DMS53 (cell line): ENCODE data around the gene TEX44.
"Not testable (repeated sequence)": the region's sequence is repeated elsewhere in the genome, so short reads cannot be mapped to it uniquely, and the experiment has no call there.

Experiments used
- DNase-seq: peaks from one replicate; lab custom pipeline; 2025; lab: John Stamatoyannopoulos, UW

Gene TEX44

DNA sequence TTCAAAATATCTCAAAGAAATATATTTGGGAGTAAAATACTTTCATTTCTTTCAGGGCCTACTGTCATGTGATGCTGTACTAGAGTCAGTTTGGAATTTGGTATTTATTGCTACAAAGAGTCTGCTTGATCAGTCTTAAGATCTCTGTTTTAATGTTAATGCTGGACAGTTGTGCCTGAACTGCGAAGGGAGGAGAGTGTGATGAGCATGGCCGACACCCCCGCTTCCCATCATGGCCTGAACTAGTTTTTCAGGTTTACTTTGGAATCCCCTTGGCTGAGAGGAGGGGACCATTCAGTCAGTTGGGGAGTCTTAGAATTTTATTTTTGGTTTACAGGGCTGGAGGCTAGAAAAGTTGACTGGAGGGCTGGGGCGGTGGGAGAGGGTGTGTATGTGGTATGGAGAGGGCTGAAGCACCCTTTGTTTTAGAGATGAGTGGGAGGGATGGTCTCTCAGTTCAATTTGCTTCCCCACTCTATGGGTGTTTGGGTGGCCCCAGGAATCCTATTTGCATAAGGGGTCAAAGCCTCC, 20.9 kb upstream of the TEX44 start:
- DNase-seq, result no peak

GRCh38 chr2:231573096-231573495, 19.6 kb upstream of the TEX44 start:
- no peak for DNase-seq

GRCh38 chr2:231573698-231574421, 18.8 kb upstream of the TEX44 start:
- no peak for DNase-seq

GRCh38 chr2:231575612-231576256, 16.9 kb upstream of the TEX44 start:
- DNase-seq, result no peak

DNA sequence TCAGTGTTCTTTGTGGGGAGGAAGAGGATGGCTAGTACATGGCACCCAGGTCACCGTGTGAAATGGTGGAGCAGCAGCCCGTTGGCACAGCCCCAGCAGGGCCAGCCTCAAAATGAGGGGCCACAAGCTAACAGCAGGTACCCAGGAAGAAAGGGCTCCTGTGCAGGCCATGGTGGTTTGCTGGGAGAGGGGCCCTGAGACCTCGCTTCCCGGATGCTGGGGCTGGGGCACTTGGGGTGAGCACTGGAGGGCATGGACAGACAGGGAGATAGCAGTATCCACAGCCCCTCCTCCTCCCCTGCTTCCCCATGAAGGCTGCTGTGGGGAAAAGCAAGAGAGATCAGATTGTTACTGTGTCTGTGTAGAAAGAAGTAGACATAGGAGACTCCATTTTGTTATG, 16.2 kb upstream of the TEX44 start:
- DNase-seq, result no peak

DNA sequence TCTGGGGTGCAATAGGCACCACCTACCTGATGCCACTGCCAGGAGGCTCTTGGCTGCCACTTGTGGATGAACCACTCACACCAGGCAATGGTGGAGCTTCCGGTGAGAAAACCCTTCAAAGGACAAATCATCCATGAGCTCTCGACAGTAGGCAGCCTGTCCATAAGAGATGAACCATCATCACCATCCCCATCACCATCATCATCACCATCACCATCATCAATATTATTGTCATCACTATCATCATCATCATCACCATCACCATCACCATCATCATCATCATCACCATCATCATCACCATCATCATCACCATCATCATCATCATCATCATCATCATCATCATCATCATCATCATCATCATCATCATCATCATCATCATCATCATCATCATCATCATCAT, 14.0 kb upstream of the TEX44 start:
- DNase-seq, result not testable (repeated sequence)

DNA sequence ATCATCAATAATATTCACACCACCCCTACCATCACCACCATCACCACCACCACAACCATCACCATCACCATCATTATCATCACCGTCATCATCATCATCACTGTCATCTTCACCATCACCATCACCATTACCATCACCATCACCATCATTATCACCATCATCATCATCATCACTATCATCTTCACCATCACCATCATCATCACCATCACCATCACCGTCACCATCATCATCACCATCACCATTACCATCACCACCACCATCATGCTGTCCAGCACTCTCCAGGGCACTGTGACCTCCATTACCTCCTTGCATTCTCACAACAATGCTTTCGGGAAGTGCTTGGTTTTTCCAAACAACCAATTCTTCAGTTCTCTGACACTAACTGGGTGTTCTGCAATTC, 13.1 kb upstream of the TEX44 start:
- no peak for DNase-seq

DNA sequence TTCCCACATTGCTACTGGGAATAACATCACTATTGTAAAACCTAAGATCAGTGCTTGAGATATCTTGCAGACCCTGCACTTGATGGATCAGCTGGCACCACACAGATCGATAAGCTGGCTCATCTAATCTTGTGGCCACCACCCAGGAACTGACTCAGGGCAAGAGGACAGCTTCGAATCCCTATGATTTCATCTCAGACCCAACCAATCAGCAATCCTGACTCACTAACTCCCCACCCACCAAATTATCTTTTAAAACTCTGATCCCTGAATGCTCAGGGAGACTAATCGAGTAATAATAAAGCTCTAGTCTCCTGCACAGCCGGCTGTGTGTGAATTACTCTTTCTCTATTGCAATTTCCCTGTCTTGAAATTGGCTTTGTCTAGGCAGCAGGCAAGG, 11.3 kb upstream of the TEX44 start:
- DNase-seq, result no peak

GRCh38 chr2:231583982-231584381, 8.7 kb upstream of the TEX44 start:
- no peak for DNase-seq

DNA sequence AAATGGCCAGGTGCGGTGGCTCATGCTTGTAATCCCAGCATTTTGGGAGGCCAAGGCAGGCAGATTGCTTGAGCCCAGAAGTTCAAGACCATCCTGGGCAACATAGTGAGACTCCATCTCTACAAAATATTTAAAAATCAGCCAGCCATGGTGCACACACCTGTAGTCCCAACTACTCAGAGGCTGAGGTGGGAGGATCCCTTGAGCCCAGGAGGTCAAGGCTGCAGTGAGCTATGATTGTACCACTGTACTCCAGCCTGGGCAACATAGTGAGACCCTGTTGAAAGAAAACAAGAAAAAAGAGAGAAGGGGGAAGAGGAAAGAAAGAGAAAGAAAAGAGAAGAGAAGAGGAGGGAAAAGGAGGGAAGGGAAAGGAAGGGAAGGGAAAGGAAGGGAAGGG, 4.9 kb upstream of the TEX44 start:
- not testable (repeated sequence) for DNase-seq

DNA sequence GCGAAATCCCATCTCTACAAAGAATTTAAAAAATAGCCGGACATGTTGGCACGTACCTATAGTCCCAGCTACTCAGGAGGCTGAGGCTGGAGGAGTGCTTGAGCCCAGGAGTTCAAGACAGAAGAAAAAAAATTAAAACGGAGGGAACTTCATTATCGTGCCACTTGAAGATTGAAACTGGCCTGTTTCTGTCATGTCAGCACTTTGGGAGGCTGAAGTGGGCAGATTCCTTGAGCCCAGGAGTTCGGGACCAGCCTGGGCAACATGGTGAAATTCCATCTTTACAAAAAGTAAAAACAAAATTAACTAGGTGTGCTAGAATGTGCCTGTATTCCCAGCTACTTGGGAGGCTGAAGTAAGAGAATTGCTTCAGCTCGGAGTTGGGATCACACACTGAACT, 3.0 kb upstream of the TEX44 start:
- no peak for DNase-seq

DNA sequence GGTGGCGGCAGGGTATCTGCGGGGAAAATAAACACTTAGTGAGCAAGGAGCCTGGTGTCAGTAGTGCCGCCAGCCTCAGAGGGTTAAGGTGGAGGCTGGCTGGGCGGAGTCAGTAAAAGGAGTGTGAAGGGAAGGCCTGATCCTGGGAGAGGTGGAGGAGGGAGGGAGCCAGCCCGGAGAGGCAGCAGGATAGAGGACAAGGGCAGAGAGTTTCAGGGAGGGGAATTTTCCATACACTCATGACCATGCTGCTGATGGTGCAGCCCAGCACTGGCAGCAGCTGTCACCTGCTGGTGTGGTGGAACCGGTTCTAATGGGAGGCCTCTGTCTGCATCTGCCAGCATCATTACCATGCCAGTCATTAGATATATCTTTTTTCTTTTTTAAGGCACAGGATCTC, 2.0 kb upstream of the TEX44 start:
- DNase-seq, result peak; percentile 95

DNA sequence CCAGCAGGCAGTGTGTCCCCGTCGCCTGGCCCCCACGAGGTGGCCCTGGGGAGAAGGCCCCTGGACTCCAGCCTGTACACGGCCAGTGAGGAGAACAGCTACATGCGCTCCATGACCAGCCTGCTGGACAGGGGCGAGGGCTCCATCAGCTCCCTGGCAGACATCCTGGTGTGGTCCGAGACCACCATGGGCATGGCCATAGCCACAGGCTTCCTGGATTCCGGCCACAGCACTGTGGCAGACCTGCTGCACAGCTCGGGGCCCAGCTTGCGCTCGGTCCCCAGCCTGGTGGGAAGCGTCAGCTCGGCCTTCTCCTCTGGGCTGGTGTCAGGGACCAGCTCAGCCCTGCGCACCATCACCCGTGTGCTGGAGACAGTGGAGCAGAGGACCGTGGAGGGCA, 1.0 kb downstream of the TEX44 start:
- no peak for DNase-seq

DNA sequence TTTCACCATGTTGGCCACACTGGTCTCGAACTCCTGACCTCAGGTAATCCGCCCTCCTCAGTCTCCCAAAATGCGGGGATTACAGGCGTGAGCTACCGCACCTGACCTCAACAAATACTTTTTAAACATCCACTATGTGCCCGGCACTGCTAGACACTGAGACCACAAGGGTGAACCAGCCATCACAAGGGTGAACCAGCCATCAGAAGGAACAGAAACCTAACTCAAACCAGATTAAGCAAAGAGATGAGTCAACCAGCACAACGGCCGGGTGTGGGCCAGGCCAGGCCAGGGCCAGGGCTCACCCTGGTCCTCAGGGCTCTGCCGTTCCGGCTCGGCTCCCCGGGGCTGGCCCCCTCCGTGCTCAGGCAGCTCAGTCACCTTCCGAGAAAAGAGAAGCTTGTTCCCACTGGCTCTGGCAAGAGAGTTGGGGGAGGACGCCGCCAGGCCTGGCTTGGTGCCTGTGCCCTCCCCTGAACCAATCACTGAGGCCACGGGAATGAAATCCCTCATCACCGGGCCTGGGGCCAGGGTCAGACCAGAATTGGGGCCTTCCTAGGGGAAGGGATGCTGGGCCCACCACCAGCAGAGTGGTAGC, 4.4 kb downstream of the TEX44 start:
- no peak for DNase-seq

DNA sequence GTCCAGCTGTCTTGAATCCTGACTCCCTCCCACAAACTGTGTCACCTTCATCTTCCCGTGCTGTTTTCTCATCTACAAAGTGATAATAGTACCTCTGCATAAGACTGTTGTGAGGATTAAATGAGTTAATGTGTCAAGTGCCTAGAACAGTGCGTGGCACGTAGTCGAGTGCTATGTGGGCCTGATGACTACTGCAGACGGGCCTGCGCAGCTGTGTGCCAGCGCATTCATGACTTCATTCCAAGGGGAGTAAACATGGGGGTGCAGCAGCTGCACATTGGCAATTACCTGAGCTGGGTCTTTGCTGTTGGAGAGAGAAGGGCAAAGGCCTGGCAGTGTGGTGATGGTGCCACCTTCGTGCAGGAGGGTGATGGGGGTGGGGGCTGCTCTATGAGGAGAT, 5.0 kb downstream of the TEX44 start:
- no peak for DNase-seq

GRCh38 chr2:231600619-231601355, 8.1 kb downstream of the TEX44 start:
- peak; percentile 10 for DNase-seq

- peak; percentile 90 for DNase-seq
These were observed 8.9 kb downstream of the TEX44 start for GRCh38 chr2:231601356-231602229.

DNA sequence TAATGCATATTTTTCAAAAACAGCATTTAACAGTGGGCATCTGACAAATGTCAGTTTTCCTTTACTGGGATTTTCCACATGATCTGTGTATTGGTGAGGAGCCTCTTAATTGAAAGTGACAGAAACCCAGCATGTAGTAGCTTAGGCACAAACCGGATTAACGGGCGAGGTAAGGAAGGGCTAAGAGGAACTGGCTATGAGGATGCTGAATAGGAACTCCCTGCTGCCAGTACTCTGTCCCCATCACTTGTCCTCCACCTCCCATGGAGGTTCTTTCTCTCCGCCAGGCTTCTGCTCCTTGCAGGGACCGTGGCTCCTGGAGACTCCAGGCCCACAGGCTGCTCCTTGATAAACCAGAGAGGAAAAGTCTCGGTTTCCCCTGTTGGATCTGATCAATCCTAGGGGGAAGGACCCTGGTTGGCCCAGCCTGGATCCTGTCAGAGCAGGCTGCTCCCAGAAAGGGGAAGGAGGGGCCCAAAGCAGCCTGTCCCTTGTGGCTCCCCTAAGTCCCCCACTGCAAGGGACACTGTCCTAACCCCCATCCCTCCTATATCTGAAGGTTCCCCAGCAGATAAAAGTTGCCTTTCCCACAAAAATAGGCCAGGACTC, 10.3 kb downstream of the TEX44 start:
- DNase-seq, result no peak

- peak; percentile 83 for DNase-seq
These were observed 11.5 kb downstream of the TEX44 start for GRCh38 chr2:231604101-231604684.

DNA sequence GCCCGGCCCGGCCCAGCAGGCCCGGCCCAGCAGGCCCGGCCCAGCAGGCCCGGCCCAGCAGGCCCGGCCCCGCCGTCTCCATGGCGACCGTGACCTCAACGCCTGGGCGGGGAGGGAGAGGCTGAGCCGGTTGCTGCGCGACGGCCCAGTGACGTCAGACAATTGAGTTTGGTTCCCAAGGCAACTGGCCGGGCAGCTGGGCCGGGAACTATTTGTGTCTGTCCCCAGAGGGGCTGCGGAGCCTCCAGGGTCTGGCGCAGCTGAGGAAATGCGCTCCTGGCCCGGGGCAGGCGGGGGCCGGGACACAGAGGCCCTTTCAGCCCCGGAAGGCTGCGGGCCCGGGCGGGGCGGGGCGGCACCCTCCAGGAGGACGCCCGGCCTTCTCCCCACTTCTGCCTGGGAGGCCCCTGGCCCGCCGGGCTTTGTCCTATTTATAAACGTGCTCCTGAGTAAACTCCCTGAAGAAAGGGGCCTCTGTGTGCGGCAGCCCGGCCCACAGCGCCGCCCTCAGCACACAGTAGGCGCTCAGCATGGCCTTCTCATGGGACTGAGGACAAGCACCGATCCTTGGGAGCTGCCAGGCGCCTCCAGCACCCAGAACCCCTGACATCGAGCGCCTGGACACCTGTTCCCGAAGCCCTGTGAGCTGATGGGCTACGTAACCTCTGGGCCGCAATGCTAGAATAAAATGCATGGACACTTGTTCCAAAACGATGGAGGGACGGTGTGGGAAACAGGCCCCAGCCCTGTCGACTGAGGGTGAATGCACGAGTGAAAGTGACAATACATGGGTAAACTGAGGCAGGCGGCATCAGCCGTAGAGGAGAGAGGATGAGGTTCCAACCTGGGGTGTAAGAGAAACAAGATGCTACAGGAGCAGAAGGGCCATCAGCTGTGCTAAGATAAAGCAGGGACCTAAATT, 12.3 kb downstream of the TEX44 start:
- DNase-seq, result peak; percentile 98
